Right lobe of liver (tissue), 4 donors: ENCODE measurements around the gene SCUBE1.

Experiments used
- CTCF ChIP-seq, 4 donors: fragments of 200-600 bp in 3 of 4; fragments of 450-650 bp in 1 of 4; IDR thresholded peaks; one replicate each; pipeline versions ENCODE4 v1.5.1 to v1.8.0; 2016 to 2022; ENCODE audit warnings: antibody characterized with exemption in 4 of 4, mild to moderate bottlenecking in 2 of 4
- POLR2A ChIP-seq: fragments of 450-650 bp; IDR thresholded peaks from one replicate; pipeline ENCODE4 v1.6.1; 2017; ENCODE audit warnings: antibody characterized with exemption, mild to moderate bottlenecking
- donor health status: DM: no; HTN: no; CAD: no.
- donor health status: DM: no; HTN: no; CAD: no.
- donor health status: DM: no; HTN: yes; CAD: no.

GRCh38 chr22:43209523-43209890 lies 133.7 kb downstream of the SCUBE1 start:
- no peak for TF ChIP-seq CTCF (IDR thresholded peaks at IDR 0.05)
- no peak for TF ChIP-seq POLR2A
